Skin epidermis (tissue), 12 donors: Measurements from ENCODE around the gene MSN.
A peak's percentile ranks its signal among the peaks of the same experiment; 100 is the strongest.
"Not testable (repeated sequence)": the region's sequence is repeated elsewhere in the genome, so short reads cannot be mapped to it uniquely, and the experiment has no call there.

Experiments used
- H3K27ac ChIP-seq, 21 experiments: fragments of 200-600 bp; sonication (generic) in 11 of 21; one replicate each; pipeline ENCODE4 v1.5.0; 2020; ENCODE audit warnings: mild to moderate bottlenecking in 3 of 21, inconsistent platforms in 2 of 21, moderate library complexity in 2 of 21
- H3K4me3 ChIP-seq, 7 experiments: fragments of 200-600 bp; sonication (generic) in 2 of 7; one replicate each; pipeline ENCODE4 v1.5.0; 2020; ENCODE audit warnings: inconsistent platforms in 2 of 7, mild to moderate bottlenecking in 2 of 7, moderate library complexity in 1 of 7

MSN gene

DNA sequence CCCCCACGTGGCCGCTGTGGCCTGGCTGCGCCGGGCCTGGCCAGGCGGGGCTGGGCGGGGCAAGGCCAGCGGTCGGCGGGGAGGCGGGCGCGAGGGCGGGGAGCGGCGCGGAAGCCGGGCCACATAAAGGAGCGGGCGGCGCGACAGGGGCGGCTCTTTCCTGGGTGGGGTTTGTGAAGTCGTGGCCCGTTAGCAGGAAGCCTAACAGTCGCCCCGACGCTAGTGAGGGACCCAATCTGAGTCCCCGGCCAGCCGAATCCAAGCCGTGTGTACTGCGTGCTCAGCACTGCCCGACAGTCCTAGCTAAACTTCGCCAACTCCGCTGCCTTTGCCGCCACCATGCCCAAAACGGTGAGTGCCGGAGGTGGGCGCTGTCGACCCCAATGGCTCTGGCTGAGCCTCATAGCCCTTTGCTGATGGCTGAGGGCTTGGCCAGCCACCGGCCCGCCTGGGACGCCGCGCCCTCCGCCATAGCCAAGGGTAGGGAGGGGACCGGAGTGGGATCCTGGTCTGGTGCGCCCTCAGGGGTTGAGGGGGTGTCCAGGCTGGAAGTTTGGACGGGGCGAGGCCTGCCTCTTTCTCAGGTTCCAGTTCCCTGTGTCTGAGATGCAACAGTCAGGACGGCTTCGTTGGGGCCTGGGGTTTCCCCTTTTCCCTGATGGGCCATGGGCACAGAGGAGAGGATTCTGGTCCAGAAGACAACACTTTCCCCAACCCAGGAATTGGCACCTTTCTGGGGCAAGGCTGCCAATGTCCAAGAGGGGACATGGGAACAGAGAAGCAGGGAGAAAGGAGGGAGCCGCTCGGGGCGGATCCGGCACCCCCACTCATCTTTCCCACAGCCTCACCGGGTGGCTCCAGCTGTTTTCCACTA is at the start of gene MSN:
Gene MSN (plus strand): TSS at position 152 of the 874 bp plus-strand sequence. CDS start 188 bp downstream, at position 340.
- peak within 1 kb of the TSS; percentile 54 to 79 (median 66) for H3K4me3 ChIP-seq
- H3K27ac ChIP-seq: peak within 1 kb of the TSS; percentile 48 to 97 (median 92)

DNA sequence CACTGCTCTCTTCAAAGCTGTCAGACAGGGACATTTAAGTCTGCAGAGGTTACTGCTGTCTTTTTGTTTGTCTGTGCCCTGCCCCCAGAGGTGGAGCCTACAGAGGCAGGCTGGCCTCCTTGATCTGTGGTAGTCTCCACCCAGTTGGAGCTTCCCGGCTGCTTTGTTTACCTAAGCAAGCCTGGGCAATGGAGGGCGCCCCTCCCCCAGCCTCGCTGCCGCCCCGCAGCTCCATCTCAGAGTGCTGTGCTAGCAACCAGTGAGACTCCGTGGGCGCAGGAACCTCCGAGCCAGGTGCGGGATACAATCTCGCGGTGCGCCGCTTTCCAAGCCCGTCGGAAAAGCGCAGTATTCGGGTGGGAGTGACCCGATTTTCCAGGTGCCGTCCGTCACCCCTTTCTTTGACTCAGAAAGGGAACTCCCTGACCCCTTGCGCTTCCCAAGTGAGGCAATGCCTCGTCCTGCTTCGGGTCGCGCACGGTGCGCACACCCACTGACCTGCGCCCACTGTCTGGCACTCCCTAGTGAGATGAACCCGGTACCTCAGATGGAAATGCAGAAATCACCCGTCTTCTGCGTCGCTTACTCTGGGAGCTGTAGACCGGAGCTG is 47.3 kb upstream of the MSN start:
- not testable (repeated sequence) for H3K27ac ChIP-seq
- peak overlapping the region in 2 of 7 experiments; percentile 7 to 10 for H3K4me3 ChIP-seq

DNA sequence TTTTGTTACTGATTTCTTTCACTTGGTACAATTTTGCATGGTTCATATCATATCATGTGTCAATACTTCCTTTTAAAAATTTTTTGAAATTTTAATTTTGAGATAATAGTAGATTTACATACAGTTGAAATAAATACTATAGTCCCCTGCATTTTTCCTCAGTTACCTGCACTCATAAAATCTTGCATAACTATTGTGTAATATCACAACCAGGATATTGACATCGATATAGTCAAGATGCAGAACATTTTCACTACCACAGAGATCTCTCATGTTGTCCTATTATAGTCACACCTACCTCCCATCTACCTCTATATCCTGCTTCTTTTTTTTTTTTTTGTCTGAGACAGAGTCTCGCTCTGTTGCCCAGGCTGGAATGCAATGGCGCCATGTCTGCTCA is 36.7 kb upstream of the MSN start:
- Histone ChIP-seq H3K27ac (no peak overlapping the region), H3K4me3 (no peak overlapping the region)

DNA sequence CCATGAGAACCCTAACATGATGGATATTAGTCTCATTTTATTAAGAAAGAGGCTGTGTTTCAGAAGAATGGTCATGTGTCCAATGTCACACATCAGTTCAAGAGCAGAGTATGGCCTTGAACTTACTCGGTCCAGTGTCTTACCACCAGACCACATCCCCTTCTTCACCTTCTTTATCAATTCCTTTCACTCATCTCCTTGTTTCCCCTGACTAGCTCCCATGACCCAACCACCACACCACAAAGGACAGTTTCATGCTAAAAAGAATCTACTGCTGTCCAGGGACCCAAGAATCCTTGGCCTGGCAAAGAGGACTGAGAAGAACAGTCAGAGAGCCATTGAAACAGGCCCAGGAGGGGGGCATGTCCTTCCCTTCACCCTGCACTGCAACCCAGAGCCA is 33.6 kb upstream of the MSN start:
- peak overlapping the region in 1 of 21 experiments; percentile 57 for H3K27ac ChIP-seq
- no peak overlapping the region for H3K4me3 ChIP-seq

DNA sequence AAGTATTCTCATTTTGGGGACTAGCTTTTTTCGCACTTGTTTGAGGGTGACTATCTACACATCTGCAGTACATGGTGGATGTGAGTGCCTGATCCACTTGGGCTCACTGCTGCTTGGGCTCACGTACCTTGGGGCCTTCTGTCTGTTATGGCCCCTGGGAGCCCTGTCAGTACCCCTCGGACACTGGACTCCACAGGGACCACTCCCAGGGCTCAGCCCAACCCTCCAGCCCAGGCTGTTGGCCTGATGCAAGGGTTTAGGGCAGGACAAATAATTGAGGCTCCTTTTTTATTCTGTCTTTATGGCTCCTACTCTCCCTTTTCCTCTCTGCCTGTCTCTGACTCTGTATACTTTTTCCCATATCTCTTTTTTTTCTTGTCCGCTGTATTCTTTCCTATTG is 32.7 kb upstream of the MSN start:
- H3K4me3 ChIP-seq: no peak overlapping the region
- H3K27ac ChIP-seq: peak overlapping the region in 7 of 21 experiments; percentile 29 to 74 (median 47)

DNA sequence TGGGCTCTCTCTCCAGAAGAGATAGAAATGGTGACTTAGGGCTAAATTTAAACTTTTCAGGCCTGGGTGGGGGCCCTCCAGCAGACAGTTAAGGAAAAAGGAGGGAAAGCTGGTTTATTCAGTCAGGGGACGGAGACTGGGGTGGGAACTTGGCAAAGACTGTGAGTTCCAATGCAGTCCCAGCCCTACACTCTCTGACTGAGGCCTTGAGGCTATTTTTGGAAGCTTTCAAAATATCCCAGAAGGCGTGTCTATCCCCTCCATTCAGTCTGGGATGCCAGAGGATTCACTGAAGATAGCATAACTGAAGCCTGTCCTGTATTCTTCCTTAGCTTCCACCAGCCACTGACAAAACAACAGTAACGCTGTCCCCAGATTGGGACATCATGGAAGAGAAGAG is 32.1 kb upstream of the MSN start:
- Histone ChIP-seq H3K27ac (peak overlapping the region in 10 of 21 experiments; percentile 29 to 74 (median 46)), H3K4me3 (no peak overlapping the region)

DNA sequence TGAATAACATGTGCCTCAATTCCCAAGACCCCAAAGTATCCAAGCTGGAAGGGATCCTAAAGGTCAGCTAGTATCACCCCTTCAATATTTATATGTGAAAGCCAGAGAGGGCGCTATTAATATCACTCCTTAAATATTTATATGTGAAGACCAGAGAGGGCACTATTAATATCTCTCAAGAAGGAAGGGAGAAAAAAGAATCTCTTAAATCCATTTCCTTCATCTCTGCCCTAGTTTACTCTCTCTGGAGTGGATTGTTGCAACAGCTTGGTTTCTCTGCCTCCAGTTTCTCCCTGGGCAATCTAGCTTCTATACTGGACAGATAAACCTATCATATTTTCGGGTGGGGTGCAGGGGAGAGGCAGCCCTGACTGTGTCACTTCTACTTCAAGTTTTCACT is 31.6 kb upstream of the MSN start:
- Histone ChIP-seq H3K27ac (peak overlapping the region in 7 of 21 experiments; percentile 25 to 74 (median 54)), H3K4me3 (no peak overlapping the region)

DNA sequence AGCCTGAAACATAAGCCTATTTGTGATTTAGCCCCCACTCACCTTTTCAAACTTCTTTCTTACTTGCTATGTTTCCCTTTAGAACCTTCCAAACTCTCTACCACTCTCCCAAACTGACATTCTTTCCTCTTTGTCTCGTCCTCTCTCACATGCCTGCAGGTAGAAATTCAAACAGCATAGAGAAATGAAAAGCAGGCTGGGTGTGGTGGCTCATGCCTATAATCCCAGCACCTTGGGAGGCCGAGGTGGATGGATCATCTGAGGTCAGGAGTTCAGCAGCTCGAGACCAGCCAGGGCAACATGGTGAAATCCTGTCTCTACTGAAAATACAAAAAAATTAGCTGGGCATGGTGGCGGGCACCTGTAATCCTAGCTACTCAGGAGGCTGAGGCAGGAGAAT is 31.2 kb upstream of the MSN start:
- H3K27ac ChIP-seq: peak overlapping the region in 5 of 21 experiments; percentile 25 to 74 (median 54)
- not testable (repeated sequence) for H3K4me3 ChIP-seq

DNA sequence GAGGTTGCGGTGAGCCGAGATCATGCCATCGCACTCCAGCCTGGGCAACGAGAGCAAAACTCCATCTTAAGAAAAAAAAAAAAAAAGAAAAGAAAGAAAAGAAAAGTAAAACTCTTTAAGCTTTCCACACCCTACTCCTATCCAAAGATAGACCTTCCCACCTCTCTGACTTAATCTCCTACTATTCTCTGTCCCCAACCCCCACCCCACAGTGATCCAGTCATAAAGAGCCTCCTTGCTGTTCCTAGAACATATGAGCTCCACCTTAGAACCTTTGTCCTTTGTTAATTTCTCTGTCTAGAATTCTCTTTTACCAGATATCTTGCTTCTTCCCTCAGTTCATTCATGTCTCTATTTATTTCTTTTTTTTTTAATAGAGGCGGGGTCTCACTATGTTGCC is 30.1 kb upstream of the MSN start:
- no peak overlapping the region for H3K27ac ChIP-seq
- no peak overlapping the region for H3K4me3 ChIP-seq

DNA sequence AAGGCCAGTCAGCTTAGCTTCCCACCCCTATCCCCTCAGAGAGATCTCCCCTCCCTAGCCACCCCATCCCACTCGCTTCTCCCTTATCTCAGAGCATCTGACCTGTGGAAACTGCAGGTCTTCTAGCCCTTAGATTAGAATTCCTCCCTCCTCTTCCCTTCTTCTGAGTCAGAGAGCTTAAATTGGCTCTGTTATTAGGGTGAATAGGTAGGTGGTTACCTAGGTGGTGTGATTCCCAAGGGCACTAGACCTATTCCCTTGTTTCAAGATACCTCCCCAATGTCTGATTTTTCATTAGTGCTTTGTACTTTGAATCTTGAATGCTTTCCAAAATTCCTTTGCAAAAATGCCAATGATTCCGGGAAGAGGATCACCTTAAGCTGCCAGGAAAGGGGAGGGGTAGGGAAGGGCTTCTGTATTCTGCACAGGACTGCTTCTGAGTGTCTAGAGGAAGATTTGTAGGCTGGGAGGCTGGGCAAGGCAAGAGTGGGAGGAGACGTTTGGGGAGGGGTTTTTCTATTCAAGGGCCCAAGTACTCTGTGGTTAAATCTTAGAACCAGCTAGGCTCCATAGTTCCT is 24.5 kb upstream of the MSN start:
- Histone ChIP-seq H3K27ac (peak overlapping the region in 14 of 21 experiments; percentile 3 to 75 (median 55)), H3K4me3 (no peak overlapping the region)

DNA sequence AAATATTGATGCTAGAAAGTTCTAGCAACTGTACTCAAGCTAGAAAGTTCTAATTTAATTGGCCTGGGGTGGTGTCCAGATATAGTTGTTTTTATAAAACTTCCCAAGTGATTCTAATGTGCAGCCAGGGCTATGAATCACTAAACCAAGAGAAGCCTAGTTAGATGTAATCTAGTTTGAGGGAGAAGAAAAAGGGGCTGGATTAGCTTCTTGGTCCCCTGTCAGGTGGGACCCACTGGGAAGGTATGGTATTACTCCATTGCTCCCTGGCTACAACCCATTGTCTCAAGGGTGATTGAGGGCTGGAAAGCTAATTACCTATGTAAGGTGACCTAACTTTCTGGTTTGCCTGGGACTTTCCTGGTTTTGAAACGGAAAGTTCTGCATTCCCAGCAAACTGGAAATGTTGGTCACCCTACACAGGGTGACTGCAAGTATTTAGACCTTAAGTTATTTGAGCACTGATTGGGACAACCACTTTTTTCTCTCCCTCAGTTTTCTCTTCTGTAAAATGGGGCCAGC is 23.9 kb upstream of the MSN start:
- Histone ChIP-seq H3K4me3 (no peak overlapping the region), H3K27ac (peak overlapping the region in 14 of 21 experiments; percentile 14 to 75 (median 45))

DNA sequence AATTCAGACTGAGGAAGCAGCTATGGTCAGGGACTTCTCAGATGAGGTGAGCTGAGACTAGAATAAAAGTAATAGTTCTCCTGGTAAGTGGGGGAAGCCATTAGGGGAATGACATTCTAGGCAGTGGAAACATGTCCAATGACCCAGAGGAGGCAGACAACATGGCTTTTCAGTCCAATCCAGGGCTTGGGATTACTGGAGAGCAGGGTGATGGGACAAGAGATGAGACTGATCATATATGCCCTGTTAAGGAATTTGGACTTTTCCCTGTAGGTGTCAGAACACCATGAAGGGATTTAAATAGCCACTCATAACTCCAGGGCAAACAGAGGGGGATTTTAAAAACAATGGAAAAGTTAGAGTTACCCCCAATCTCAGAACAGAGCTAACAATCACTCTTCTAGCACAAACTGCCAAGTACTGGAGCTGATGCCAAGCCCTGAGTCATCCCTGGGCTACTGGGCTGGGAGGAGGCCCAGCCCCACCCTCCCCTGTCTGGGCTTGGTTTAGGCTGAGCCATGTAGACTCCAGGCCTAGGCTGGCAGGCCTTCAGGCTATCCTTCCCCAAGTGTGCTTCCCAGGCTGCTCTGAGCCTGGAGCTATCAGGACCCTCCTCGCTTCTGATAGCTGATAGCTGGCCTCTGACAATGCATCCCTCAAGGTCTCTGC is 22.7 kb upstream of the MSN start:
- Histone ChIP-seq H3K4me3 (no peak overlapping the region), H3K27ac (peak overlapping the region in 17 of 21 experiments; percentile 7 to 77 (median 58))

DNA sequence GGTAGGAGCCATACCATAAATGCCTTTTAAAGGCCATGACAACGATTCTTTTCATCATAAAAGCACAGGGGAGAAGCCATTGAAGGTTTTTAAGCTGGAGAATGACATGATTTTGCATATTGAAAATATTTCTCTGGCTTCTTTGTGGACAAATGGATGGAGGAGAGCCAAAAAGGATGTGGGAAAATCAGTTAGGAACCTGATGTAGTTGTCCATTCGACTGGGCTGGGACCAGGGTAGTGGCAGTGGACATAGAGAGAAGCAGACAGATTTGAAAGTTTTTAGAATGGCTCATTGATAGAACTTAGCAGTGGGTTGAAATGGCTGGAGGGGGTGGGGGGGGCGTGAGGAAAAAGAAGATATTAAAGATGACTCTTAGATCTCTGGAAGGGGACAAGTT is 19.7 kb upstream of the MSN start:
- no peak overlapping the region for H3K4me3 ChIP-seq

DNA sequence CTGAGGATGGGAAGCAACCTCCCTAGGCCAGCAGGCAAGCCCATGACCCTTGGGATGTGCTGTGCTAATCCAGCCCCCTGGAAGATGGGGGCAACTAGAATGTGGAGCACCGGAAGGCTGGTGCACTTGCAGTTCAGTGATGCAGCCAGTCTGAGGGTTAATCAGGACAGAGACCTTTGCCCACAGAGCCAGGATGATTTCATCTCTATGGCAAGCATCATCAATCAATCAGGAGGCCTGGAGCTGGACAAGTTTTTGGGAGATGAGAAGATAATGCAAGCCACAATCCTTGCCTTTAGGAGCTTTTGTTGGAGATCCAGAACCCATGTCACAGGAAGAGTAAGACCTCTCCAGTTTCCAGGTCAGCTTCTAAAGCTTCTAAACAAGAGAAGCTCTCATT is 15.4 kb upstream of the MSN start:
- no peak overlapping the region for H3K4me3 ChIP-seq
- no peak overlapping the region for H3K27ac ChIP-seq

More for the DNA sequence above, 19.7 kb upstream of the MSN start:
- no peak overlapping the region for H3K27ac ChIP-seq

DNA sequence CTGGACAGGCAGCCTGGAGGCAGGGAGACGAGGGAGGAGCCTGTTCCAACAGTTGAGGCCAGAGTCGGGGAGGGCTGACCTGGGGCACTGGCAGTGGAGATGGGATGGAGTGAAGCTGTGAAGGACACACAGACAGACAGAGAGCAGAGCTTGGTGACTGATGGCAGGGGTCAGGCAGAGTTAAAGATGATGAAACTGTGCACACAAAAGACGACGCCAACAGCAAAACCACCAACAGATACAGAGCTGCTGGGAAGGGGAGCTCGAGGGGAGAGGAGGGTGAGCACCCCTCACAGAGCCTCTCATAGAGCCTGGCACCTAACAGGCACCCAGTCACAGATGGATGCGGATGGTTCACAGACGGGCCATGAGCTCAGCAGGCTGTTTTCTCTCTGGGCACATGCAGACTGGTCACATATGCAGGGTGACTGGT is 10.4 kb upstream of the MSN start:
- H3K27ac ChIP-seq: peak overlapping the region in 1 of 21 experiments; percentile 65
- not testable (repeated sequence) for H3K4me3 ChIP-seq

DNA sequence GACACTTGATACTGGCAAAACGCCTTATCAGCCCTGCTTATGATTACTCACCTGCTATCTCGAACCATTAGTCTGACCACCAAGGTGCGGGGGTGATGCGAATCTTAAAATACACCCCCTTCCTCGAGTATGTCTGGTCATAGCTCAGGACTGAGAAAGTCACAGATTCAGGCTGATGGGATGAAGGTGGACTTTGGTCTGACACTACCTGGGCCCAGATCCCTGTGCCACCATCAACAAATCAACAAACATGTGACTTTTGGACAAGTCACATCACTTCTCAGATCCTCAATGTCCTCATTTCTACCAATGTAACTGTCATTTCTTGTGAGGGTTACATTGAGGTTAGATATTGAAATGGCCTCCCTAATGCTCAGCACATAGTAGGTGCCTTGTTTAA is 9.8 kb upstream of the MSN start:
- no peak overlapping the region for H3K4me3 ChIP-seq
- H3K27ac ChIP-seq: no peak overlapping the region

DNA sequence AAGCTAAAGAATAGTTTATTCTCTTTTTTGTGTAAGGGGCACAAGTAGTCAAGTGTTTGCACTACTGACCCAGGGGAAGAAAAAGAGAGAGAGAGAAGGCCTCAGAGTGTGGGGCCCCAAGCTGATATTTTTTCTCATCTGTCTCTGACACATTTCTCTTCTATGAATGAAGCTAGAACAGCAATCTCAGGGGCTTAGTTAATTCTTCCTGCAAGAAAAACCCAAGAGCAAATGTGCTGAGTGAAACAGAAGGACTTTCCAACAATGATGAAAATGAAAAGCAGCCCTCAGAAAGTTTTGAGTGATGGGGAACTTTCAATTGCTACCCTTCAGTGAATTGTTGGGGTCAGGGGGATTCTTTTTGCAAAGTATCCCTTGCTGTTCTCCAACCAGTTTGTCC is 9.2 kb upstream of the MSN start:
- Histone ChIP-seq H3K4me3 (no peak overlapping the region), H3K27ac (no peak overlapping the region)

DNA sequence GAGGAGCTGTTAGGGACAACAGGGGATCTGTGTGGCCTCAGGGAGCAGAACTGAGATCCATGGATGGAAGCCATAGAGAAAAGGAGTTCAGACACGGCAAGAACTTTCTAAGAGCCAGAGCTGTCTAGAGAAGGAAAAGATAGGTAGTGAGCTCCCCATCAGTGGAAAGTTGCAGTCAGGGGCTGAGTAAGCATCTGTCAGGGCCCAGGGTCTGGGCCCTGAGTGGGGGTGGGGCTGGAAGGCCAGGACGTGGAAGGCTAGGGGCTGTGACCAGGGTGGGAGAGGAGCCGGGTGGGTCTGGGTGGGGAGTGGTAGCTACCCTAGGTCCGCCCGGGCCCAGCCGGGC is 324 bp upstream of the MSN start:
- peak overlapping the region in 17 of 21 experiments; percentile 52 to 97 (median 92) for H3K27ac ChIP-seq
- peak overlapping the region in 3 of 7 experiments; percentile 58 to 72 (median 72) for H3K4me3 ChIP-seq

DNA sequence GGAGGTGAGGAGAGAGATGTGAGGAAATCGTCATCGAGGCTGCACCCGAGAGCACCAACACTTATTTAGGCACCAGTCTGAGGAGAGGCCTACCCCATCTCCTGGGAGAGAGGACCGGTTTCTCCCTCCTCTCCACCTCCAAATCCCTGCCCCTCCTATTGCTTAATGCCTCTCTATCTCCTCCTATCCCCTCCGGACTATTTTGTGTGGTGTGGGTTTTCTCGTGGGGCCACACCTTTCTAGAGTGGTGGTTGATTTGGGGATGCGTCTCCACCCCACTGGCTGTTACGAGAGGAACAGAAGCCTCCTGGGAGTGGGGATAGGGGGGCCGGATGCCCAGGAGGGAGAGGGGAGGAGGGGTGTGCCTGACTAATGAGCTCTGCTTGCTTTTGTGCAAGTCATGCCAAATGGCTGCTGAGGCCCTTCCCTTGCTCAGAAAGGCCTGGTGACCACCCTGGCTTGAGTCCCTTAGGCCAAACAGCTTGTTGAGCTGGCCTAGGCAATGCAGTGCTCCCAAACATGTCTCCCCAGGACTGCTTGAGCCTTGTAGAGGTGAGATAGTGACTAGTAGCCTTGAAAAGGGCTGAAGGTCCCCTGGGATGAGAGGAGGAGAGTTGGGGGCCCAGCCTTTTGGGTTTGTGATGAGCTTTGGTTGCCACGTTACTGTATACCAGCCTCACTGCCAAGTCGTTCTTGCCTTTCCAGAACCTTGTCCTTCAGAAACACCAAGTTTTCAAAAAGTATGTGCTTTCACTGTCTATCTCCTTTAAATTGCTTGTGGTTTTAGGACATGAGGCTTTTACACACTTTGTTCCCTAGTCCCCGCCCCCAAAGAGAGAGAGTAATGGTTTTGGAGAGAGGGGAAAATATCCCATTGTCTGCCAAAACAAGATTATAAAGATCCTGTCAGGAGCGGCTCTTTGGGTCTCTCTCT is 1.2 kb downstream of the MSN start:
- Histone ChIP-seq H3K4me3 (peak overlapping the region; percentile 54 to 79 (median 66)), H3K27ac (peak overlapping the region; percentile 58 to 97 (median 92))
